CD4-positive, alpha-beta T cell treated with Interleukin-4 for 1 hour (primary cell): ENCODE measurements around the gene SCML2.
"Not testable (repeated sequence)": the region's sequence is repeated elsewhere in the genome, so short reads cannot be mapped to it uniquely, and the experiment has no call there.

Experiments used
- DNase-seq, 2 donors: peaks; one replicate each; pipeline ENCODE4 v3.0.0-alpha.2; 2020 to 2022

Gene SCML2

DNA sequence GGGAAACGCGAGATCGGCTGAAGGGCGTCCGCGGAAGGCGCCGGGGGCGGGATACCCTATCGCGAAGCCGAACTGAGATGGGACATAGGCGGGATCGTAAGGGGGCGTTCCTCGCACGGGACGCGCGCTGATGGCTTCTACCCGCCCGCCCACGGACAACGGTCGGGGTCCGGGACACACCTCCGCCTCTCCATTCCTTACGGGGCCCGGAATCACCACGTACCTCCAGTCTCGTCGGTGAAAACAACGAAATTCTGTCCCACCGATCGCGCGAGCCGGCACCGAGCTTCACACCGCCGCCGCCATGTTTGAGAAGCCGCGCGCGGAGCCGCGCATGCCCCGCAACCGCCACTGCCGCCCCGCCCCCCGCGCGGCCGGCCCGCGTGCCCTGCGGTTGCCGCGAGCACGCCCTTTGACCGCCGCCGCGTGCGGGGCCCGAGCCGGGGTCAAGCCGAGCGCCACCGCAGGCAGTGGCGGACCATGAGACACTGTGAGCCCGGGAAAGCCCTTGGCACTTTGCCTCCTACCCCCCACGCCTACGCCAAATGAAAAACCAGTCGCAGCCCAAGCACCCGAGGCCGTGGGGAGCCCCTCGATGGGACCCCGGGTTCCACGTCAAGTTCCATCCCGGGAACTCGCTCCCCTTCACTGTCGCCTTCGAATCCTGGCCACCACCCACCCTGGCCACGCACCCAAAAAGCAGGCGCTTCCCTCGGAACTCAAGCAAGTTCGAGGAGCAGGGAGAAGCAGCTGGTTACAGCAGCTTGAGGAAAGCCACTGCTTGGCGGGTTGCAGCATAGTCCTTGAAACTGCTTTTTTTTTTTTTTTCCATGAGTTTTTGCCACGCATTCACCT is at the start of gene SCML2:
Gene SCML2 (minus strand): TSS at position 320 of the 855 bp plus-strand sequence. CDS start 20,617 bp downstream, outside the sequence.
- peak in 1 of 2 donors; percentile 9 for DNase-seq

DNA sequence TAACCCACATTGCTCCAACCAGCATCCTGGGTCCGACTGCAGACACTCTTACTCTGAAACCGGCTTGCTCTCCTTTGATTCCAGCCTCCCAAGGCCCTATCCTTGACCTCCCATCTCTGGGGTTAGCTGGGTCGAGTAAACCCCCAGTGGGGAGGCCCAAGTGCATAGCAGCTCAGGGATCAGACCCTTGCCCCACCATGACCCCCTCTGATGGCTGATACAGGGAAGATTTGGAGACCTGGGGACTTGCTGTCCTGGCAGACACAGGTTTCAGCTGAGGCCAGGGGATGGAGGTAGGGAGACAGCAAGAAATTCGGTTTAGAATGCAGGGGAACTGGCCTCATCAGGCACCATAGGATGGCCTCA is 47.3 kb upstream of the SCML2 start:
- no peak for DNase-seq

DNA sequence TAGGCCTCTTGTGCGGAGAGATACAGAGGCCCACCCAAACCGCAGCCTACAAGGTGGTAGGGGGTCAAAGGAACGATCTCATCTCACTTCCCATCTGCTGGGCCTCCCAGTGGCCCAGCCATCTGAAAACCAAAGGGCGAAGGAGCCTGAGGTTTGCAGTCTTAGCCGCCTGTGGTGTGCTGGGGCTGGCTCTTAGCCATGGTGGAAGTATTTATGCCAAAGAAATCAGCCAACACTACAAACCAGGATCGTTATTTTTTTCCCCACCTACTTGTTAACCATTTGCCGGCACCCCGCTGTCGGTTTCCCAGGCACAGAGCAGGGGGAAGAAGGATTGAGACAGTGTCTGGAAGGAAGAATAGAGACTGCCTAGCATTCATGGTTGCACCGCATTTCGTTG is 40.0 kb upstream of the SCML2 start:
- no peak for DNase-seq

DNA sequence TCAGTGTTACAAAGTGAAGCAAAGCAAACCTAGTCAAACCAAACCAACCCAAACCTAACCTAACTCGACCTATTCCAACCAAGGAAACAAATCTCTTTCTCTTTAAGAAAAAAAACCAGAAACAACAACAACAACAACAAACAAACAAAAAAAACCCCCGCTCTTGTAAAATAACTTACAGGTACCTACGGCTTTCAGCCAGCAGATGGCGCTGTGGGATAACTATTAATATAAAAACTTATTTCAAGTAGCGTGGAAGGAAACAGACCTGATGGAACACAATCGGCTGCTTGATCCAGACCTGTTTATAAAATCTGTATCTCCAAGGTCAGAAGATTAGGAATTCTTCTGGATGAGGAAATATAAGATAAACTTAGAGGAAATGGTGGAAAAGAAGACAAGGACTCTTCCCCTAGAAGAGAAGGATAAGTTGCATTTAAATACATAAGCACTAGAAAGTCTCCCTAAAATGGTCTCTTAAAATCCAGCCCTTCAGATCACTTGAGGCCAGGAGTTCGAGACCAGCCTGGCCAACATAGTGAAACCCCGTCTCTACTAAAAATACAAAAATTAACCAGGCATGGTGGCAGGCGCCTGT is 36.6 kb upstream of the SCML2 start:
- DNase-seq = peak; percentile 64 to 65

DNA sequence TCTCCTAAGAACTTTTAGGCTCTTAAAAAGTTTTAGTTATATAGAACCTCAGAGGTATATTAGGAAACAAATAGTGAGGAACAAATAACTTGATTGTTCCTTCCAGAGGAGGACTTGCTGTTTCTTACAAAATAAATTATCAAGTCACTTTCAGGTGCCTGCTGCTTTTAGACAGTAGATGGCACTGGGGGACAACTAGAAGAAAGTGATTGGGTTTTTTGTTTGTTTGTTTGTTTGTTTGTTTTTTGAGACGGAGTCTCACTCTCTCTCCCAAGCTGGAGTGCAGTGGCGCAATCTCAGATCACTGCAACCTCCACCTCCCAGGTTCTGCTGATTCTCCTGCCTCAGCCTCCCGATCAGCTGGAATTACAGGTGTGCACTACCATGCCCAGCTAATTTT is 35.5 kb upstream of the SCML2 start:
- DNase-seq = no peak

DNA sequence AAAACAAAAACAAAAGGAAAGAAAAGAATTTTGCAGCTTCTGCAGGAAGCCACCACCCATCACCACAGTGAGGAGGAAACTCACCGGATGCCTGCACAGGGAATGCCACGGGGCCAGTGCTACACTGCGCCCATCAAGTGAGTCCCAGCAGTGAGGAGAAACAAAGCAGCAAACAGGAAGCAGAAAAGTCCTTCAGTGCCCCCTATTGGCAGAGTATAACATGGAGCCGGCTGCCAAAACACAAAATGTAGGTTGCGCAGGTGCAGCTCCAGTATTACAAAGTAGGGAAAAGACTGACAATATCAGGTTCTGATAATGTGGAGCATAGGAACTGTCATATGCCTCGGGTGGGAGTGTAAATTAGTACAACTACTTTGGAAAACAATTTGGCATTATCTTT is 23.3 kb upstream of the SCML2 start:
- peak; percentile 21 to 36 for DNase-seq

DNA sequence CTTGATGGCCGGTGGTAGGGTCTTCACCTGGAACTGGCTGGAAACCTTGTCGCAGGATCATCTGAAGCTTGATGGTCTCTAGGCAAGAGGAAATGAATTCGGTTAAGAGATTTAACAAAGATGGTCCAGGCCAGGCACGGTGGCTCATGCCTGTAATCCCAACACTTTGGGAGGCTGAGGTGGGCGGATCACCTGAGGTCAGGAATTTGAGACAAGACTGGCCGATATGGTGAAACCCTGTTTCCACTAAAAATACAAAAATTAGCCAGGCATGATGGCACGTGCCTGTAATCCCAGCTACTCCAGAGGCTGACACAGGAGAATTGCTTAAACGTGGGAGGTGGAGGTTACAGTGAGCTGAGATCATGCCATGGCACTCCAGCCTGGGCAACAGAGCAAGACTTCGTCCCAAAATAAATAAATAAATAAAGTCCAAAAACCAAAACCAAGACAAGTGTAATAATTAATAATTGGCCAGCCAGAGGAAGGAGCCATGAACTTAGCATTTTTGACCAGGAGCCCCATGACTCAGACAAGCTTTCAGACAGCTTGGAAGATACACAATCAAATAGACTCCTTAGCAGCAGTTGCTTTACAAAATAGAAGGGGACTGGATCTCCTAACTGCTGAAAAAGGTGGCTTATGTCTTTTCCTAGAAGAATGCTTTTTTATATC is 20.8 kb upstream of the SCML2 start:
- not testable (repeated sequence) for DNase-seq

DNA sequence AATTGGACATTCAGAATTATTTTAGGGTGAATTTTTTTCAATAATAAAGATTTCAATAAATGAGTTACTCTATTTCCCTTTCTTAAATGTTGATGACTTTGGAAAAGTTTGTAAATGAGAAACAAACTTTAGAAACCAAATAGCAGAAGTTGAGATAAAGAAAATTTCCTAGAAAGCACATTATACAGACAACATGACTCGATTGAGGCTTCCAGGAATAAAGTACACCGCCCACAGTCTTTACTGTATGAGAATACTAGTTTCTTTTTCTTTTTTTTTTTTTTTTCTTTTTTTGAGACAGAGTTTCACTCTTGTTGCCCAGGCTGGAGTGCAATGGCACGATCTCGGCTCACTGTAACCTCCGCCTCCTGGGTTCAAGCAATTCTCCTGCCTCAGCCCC is 14.6 kb upstream of the SCML2 start:
- not testable (repeated sequence) for DNase-seq

DNA sequence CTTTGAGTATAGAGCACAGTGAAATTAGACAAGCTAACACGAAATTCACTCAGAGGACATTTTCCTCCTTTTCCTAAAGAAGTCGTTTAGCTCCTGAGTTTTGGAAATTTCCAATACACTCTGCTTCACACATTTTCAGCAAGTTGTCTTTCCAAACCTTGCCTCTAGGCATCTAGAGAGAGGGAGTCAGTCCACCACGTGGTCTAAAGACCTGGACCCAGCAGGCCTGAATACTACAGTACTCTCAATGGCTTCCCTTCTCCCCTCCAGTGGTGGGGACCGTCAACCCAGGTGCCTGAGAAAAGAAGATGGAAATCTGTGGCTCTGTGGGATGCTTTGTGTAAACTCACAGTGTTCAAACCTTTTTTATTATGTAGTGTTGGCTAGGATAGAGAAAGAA is 13.9 kb upstream of the SCML2 start:
- DNase-seq = no peak

DNA sequence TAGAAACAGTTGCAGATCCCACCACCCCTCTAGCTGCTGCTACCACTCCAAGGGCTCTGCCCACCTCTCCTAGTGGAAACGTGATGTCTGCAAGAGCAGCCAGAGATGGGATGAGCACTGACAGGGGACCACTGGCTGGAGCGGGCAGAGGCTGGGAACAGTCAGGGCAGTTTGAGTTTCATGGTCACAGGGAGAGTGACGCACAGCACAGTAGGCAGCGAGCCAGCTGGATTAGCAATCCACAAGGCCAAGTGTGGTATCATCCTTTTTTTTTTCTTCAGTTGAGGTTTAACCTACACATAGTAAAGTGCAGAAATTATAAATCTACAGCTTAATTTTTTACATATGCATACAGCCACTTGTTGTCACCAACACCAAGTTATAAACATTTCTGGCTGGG is 6.4 kb upstream of the SCML2 start:
- no peak for DNase-seq

DNA sequence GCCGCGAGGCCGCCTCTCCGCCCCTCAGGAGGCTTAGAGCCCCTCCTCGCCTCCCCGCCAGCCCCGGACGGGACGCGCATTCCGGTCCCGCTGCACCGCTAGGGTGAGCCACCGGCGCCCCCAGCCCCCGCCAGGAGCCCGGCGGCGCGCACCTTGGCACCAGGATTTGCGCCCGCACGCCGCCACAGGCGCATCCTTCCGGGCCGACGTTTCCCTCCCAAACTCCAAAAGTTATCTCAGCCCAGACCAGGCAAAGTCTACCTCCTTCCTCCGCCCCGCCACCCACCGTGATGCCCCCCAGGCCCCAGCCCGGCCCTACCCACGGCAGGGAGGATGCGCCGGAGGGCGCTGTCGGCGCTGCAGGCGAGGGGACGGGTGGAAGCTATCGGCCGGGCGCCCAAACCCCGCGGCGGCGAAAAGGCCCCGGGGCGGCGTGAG is 538 bp downstream of the SCML2 start:
- no peak for DNase-seq

DNA sequence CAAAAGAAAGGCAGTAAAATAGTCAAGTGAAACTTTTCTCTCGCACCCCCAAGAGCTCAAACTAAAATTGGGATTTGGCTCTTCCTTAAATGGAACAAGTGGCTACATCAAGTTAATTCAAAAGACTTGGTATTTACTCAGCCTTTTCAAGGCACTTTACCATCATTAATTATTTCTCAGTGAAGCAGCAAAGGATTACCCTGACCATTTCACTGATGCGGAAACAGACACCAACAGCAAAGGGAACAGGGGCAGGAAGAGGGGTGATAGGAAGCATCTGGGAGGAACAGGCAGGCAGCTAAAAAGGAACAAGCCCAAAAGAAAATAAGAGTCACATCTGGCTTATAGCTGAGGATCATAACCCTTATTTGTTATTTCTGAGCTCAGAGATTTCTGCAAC is 2.7 kb downstream of the SCML2 start:
- no peak for DNase-seq

DNA sequence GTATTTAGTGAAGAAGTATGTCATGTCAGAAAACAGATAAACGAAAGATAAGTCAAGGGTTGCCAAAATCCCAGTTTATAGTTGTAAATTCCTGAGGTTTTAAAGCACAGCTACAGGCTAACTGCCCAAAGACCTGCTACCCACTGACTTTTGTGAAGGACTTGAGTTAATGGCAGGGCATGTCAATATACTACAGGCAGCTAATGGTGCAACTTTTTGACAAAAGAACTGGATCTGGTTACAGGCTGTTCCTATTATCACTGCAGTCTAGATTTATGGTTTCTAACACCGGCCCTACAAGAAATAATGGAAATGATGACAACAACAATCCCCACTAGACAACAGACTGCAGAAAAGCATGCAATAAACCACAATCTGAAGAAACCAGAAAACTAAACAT is 6.4 kb downstream of the SCML2 start:
- DNase-seq = no peak

DNA sequence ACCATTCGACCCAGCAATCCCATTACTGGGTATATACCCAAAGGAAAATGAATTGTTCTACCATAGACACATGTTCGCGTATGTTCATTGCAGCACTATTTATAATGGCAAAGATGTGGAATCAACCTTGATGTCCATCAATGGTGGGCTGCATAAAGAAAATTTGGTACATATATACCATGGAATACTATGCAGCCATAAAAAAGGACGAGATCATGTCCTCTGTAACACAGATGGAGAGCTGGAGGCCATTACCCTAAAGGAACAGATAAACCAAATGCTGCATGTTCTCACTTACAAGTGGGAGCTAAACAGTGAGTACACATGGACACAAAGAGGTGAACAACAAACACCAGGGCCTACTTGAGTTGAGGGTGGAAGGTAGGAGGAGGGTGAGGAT is 45.1 kb downstream of the SCML2 start:
- no peak for DNase-seq

DNA sequence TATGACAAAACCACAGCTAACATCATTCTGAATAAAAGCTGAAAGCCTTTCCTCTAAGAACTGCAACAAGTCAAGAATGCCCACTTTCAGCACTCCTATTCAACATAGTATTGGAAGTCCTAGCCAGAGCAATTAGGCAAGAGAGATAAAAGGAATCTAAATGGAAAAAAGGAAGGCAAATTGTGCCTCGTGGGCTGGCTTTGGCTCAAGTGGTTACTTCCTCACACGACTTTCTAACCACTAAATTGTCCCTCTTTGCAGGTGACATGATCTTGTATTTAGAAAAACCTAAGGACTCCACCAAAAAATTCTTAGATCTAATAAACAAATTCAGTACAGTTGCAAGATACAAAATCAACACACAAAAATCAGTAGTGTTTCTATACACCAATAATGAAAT is 57.2 kb downstream of the SCML2 start:
- DNase-seq = no peak

DNA sequence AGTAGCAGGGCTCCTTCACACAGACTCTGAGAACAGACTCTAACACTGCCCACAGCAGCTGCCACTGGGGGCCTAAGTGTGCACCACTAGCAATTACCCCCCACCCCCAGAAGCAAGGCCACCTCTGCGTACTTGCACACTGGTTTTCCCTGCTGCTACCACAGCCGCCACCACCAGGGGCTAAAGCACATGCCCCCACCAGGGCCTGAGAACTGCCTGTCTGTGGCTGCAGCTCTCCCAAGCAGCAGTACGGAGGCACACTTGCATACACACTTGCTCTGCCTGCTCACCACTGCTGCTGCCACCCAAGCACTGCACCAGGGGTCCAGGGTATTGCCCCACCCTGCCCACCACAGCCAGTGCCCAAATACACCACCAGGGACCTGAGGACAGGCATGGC is 59.6 kb downstream of the SCML2 start:
- DNase-seq = no peak

DNA sequence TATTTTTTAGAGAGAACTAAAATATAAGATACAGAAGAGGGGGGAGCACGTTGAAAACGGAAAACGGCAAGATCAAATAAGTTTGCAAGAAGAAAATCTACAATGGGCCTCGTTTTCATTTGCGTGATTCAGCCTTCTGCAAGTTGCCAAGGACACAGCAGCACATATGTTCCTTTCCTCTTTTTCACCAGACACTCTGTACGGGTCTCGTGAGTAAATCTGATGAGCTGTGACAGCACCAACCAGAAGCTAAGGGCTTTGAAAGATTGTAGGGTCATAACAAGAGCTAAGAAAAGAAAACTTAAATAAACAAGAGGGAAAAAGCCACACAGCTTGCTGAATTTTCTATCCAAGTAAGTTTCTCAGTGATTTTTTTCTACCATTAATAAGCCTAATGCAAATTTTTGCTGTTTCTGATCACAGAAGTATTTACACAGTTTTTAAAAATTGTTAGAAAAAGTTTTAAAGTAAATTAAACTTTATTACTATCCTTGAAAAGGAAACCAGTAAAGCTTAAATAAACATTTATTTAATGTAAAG is 63.4 kb downstream of the SCML2 start:
- no peak for DNase-seq

DNA sequence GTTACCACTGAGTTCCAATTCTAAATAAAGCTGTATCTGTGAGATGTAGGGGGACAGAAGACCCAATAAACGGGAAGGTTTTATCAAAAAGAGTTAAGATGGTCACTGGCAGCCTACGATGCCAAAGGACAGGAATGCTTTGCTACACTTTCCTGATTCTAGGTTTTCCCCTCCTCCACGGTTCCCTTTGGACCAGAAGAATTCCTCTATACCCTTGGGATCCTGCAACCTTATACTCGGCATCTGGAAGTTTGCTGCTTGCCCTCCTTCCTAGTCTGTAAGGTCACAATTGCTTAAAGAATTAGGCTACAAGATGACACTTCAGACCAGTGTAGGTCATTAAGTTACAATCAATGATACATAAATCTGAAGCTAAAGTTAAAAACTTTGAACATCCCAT is 64.3 kb downstream of the SCML2 start:
- no peak for DNase-seq

DNA sequence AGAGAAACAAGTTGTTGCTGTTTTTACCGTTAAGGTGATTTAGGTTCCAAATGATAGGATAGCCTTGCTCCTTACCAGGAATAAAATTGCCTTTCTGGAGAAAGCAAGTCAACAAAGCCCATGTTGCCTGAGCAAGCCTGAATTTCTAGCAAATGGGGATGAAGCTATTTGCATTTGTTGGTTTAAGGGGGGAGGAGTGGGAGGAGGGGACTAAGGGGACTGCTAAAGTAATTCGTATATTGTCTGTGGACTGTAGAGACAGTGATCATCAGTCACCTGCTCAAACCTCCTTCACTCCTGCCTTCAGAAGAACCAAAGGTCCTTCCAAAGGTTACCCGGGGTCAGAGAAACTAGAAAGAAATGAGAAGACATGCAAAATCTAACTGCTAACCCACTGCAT is 65.8 kb downstream of the SCML2 start:
- no peak for DNase-seq

DNA sequence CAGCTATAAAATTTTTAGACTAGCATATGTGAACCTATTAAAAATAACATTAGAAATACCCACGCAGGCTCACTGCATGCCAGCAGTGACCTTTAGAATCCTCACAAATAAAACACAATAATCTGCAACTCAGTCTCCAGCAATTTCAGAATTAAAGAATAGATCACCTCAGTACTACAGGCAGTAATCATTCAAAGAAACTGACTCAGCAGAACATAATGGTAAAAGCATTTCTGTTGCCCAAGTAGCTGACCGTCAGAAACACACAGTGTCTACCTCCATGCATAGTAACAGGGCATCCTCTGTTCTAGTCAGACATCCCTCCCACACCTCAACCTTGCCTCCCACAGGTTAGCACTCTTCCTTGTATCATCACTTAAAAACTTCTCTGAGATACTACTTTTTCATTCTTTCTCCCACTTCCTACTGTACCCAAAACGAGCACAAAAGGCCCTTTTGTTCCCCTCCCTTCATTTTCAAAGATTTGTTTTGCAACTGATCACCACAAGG is 68.1 kb downstream of the SCML2 start:
- no peak for DNase-seq

DNA sequence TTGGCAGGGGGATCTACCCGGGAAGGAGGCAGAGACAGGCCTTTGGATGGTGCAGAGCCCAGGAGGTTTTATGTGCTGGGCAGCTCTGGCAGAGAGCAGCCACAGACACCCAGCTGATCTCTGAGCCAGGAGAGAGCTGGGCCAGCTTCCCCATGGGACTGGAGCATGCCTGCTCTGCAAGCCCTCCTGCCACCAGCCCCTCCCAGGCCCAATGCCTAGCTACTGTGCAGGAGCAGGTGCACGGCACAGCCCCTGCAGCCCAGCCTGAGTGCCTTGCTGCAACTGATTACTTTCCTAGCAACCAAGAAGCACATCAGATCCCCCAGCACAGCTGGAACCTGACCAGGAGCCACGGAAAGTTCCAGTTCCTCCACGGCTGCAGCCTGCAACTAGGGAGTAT is 76.0 kb downstream of the SCML2 start:
- no peak for DNase-seq

DNA sequence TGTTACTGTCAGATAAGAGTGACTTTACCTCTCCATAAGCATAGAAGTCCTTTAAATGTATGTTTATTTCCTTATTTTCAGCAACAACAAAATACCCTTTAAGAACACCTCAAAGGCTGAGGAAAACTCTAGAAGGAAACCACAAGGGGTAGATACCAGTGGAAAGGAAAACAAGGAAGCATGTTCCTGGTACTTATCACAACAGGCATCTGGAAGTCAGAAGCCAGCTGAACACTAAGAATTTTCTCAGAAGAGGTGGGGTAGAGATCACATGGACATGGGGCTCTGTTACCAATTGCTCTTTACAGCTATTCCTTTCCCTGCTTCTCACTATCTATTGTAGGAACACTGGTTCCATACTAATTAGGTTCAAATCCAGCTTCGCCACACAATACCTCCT is 82.3 kb downstream of the SCML2 start:
- no peak for DNase-seq

DNA sequence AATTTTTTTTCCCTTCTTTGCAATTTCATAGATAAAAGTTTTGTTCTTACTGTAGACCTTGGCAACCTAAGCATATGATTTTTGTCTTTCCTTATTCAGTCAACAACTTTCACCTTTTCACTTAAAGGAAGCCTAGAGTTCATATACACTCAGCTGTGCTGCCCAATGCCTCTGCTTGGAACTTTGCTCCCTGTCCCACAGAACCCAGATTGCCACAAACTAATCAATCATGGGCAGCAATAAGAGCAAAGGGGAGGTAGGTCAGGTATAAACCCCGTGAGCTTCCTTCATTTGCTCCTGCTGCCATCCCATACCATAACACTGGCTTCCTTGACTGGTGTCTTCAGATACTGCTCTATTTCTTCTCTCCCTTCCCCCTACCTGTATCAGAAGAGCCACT is 82.8 kb downstream of the SCML2 start:
- DNase-seq = no peak

DNA sequence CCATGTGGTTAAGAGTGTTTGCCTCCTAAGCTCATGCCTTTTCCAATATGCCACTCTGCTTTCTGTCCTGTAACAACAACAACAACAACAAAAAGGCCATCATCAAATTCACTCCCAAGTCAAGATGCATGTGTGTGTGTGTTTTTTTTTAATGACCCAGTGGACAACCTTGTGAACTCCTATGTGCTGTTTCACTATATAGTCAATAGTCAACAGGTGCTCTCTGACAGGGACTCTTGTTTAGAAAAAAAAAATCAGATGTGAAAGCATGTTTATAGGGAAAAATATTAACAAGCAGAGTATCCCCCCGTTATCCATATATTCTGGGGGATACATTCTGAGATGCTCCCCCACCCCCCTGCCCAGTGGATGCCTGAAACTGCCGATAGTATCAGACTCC is 83.2 kb downstream of the SCML2 start:
- no peak for DNase-seq
